Ovary (tissue), 9 donors: ENCODE results near the gene TBX1. TPM values are rescaled to one million over a fixed set of nuclear protein-coding genes. Genes with fewer than 3 reads are reported as not detected.
"Not testable (repeated sequence)": the region's sequence is repeated elsewhere in the genome, so short reads cannot be mapped to it uniquely, and the experiment has no call there.

Experiments used
- DNase-seq, 5 donors: peaks; one replicate each; pipeline ENCODE4 v3.0.0-alpha.2; 2019 to 2020
- H3K27ac ChIP-seq, 2 donors: fragments of 200-600 bp; one replicate each; pipeline versions ENCODE4 v1.5.1 to v1.8.0; 2019 to 2022
- H3K27me3 ChIP-seq: fragments of 200-600 bp; one replicate; pipeline ENCODE4 v1.8.0; 2022
- H3K36me3 ChIP-seq: fragments of 200-600 bp; sonication (generic); one replicate; pipeline ENCODE4 v1.5.1; 2019
- H3K4me1 ChIP-seq: one replicate; pipeline ENCODE4 v1.8.1; 2013; ENCODE audit warnings: mild to moderate bottlenecking, moderate library complexity; ENCODE audit not compliant: insufficient read depth
- H3K4me3 ChIP-seq: fragments of 200-600 bp; sonication (generic); one replicate; pipeline ENCODE4 v1.5.1; 2017
- H3K9me3 ChIP-seq, 2 donors: fragments of 200-600 bp in 1 of 2; sonication (generic) in 1 of 2; one replicate each; pipeline versions ENCODE4 v1.5.1 to v1.8.1; 2013 to 2019; ENCODE audit warnings: mild to moderate bottlenecking in 1 of 2, moderate library complexity in 1 of 2
- EP300 ChIP-seq: sonication (generic); formaldehyde crosslinking; IDR thresholded peaks from one replicate; pipeline ENCODE4 v1.6.1; 2017; ENCODE audit warnings: antibody characterized with exemption
- POLR2A ChIP-seq: fragments of 450-650 bp; IDR thresholded peaks from one replicate; pipeline ENCODE4 v1.6.1; 2017; ENCODE audit warnings: antibody characterized with exemption, mild to moderate bottlenecking, moderate library complexity
- WGBS, 3 donors: extraction: QIAGEN DNeasy Blood & Tissue Kit in 1 of 3; methylation state at CpG; one replicate each; pipeline versions ENCODE4 v1.1.5 to v1.1.7; 2013 to 2017; 5-methylcytosine and 5-hydroxymethylcytosine counted together
- intact Hi-C, 4 donors: fragments of 100-400 bp; cut with DNase I; formaldehyde crosslinking; loops; one replicate each; pipeline versions ENCODE4 v1.11.0 to v1.15.1; 2022 to 2023
- polyA plus RNA-seq, 2 donors: library from polyadenylated mRNA; stranded (reverse); fragments of 200-250 nt in 1 of 2; fragments of 350-450 nt in 1 of 2; fragmentation: Illumina TruSeq in 1 of 2; extraction: RNeasy Lipid Tissue Mini Kit (QIAGEN cat#74804) in 1 of 2; gene quantifications; one replicate each; pipeline ENCODE4 v1.2.3, GENCODE V29; 2013 to 2014
- total RNA-seq, 7 donors: library from RNA; depleted of rRNA in 2 of 7; stranded (reverse); fragments of >200 nt in 2 of 7; fragmentation: NEBNext Ultra II Directional in 3 of 7; extraction: Animal tissue kit (Norgen Biotek cat#: 25700) in 3 of 7; gene quantifications; one replicate each; pipeline versions ENCODE4 v1.1.0 to v1.2.4, GENCODE V29; 2016 to 2023
- TF ChIP-seq, protein P1 (sequence below), 3 donors: fragments of 450-650 bp in 2 of 3; fragments of 200-600 bp in 1 of 3; IDR thresholded peaks; one replicate each; pipeline versions ENCODE4 v1.5.1 to v1.8.0; 2016 to 2022; ENCODE audit warnings: antibody characterized with exemption in 3 of 3, mild to moderate bottlenecking in 1 of 3
- donor health status: DM: no; HTN: no; CAD: no; lungs with moderate emphysema.
- donor health status: DM: no; HTN: no; CAD: no.
- donor health status: Bipolar disorder and iron deficiency.
- donor health status: DM: yes; HTN: yes; CAD: no.
- donor health status: DM: no; HTN: no; CAD: no.
- donor health status: DM: yes; HTN: yes; CAD: no.

Gene TBX1
- total and polyA plus RNA-seq, 9 donors = 1.2 to 23.8 (median 2.9) TPM; not detected in 1

DNA sequence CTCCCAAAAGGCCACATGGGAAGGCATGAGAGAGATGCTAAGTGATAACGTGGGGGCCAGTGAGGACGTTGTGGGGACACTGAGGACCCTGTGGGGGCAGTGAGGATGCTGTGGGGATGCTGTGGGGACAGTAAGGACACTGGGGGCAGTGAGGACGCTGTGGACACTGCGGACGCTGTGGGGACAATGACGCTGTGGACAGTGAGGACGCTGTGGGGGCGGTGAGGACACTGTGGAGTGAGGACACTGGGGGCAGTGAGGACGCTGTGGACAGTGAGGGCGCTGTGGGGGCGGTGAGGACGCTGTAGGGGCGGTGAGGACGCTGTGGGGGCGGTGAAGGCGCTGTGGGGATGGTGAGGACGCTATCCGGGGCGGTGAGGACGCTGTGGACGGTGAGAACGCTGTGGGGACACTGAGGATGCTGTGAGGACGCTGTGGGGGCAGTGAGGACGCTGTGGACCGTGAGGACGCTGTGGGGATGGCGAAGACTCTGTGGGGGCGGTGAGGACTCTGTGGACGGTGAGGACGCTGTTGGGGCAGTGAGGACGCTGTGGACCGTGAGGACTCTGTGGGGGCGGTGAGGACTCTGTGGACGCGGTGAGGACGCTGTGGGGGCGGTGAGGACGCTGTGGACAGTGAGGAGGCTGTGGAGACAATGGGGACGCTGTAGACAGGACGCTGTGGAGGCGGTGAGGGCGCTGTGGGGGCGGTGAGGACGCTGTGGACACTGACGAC is 35.5 kb upstream of the TBX1 start:
- TF ChIP-seq, protein P1, sequence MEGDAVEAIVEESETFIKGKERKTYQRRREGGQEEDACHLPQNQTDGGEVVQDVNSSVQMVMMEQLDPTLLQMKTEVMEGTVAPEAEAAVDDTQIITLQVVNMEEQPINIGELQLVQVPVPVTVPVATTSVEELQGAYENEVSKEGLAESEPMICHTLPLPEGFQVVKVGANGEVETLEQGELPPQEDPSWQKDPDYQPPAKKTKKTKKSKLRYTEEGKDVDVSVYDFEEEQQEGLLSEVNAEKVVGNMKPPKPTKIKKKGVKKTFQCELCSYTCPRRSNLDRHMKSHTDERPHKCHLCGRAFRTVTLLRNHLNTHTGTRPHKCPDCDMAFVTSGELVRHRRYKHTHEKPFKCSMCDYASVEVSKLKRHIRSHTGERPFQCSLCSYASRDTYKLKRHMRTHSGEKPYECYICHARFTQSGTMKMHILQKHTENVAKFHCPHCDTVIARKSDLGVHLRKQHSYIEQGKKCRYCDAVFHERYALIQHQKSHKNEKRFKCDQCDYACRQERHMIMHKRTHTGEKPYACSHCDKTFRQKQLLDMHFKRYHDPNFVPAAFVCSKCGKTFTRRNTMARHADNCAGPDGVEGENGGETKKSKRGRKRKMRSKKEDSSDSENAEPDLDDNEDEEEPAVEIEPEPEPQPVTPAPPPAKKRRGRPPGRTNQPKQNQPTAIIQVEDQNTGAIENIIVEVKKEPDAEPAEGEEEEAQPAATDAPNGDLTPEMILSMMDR (IDR thresholded peaks at IDR 0.05) = no peak
- TF ChIP-seq POLR2A (no peak), EP300 (no peak)
- Histone ChIP-seq H3K27me3 (no peaks in the 10 kb centered on the region), H3K4me1 (no peaks in the 10 kb centered on the region), H3K36me3 (no peaks in the 10 kb centered on the region), H3K9me3 (no peaks in the 10 kb centered on the region), H3K4me3 (no peak overlapping the region), H3K27ac (no peak overlapping the region)
- DNase-seq = no peak
- intact Hi-C loops = no loop called here
- WGBS, 3 donors = 55 to 66% (median 60%) methylated on average over 45 of the region's 45 CpGs

DNA sequence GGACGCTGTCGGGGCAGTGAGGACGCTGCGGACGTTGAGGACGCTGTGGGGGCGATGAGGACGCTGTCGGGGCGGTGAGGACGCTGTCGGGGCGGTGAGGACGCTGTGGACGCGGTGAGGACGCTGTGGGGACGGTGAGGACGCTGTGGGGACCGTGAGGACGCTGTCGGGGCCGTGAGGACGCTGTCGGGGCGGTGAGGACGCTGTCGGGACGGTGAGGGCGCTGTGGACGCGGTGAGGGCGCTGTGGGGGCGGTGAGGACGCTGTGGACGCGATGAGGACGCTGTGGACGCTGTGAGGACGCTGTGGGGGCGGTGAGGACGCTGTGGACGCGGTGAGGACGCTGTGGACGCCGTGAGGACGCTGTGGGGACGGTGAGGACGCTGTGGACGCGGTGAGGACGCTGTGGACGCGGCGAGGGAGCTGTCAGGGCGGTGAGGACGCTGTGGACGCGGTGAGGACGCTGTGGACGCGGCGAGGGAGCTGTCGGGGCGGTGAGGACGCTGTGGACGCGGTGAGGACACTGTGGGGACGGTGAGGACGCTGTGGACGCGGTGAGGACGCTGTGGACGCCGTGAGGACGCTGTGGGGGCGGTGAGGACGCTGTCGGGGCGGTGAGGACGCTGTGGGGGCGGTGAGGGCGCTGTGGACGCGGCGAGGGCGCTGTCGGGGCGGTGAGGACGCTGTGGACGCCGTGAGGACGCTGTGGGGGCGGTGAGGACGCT is 34.4 kb upstream of the TBX1 start:
- 74 to 86% (median 85%) methylated on average over 96 of the region's 96 CpGs for WGBS, 3 donors
- H3K36me3 ChIP-seq, DNase-seq, intact Hi-C loops, H3K27ac ChIP-seq, H3K4me3 ChIP-seq, H3K4me1 ChIP-seq, H3K27me3 ChIP-seq, H3K9me3 ChIP-seq: not testable (repeated sequence)

DNA sequence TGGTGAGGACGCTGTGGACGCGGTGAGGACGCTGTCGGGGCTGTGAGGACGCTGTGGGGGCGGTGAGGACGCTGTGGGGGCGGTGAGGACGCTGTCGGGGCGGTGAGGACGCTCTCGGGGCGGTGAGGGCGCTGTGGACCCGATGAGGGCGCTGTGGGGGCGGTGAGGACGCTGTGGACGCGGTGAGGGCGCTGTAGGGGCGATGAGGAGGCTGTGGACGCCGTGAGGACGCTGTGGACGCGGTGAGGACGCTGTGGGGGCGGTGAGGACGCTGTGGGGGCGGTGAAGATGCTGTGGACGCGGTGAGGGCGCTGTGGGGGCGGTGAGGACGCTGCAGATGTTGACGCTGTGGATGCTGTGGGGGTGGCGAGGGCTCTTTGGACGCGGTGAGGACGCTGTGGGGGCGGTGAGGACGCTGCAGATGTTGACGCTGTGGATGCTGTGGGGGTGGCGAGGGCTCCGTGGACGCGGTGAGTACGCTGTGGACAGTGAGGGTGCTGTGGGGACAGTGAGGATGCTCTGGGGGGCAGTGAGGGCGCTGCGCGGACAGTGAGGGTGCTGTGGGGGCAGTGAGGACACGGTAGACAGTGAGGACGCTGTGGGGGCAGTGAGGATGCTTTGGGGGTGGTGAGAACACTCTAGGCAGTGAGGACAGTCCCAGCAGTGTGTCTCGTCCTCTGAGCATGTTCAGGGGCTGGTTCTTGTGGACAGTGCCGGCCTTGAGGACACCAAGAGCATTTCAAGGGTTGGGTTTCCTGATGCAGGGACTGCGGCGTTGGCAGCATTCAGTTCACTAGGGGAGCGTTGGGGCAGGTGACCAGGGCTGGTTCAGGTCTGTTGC is 33.0 kb upstream of the TBX1 start:
- WGBS, 3 donors = 26 to 46% (median 31%) methylated on average over 60 to 61 of the region's 61 CpGs
- H3K4me1 ChIP-seq = no peaks in the 10 kb centered on the region
- TF ChIP-seq, protein P1 (IDR thresholded peaks at IDR 0.05) = no peak
- TF ChIP-seq EP300 = no peak
- TF ChIP-seq POLR2A = no peak
- no peaks in the 10 kb centered on the region for H3K9me3 ChIP-seq
- no peak overlapping the region for H3K4me3 ChIP-seq
- intact Hi-C loops = no loop called here
- no peaks in the 10 kb centered on the region for H3K36me3 ChIP-seq
- H3K27ac ChIP-seq = no peak overlapping the region
- no peak for DNase-seq
- no peaks in the 10 kb centered on the region for H3K27me3 ChIP-seq

DNA sequence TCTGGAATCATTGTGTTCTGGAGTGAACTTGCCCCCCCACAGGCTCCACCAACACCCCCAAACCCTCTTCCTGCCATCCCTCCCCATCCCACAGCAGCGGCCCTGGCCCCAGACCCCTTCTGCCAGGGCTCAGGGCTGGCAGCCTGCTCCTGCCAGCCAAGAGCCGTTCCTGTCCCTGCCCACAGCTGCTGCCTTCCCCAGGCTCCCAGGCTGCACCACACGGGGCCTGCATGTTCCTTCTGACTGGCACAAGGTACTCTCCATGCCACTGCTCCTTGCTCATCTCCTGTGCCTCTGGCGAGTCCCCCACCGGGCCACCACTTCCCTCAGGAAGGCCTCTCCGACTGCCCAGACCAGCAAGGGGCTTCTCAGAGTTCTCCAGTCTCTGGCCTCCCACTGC is 32.3 kb upstream of the TBX1 start:
- intact Hi-C loops = no loop called here
- Histone ChIP-seq H3K9me3 (no peaks in the 10 kb centered on the region), H3K4me1 (no peaks in the 10 kb centered on the region), H3K36me3 (no peaks in the 10 kb centered on the region), H3K27me3 (no peaks in the 10 kb centered on the region), H3K4me3 (no peak overlapping the region), H3K27ac (no peak overlapping the region)
- no peak for DNase-seq
- TF ChIP-seq POLR2A = no peak
- TF ChIP-seq, protein P1 (IDR thresholded peaks at IDR 0.05) = no peak
- no peak for TF ChIP-seq EP300
- 83 to 96% (median 83%) methylated on average over 6 of the region's 6 CpGs for WGBS, 3 donors
